Transverse colon (tissue), 4 donors: ENCODE results near the gene RGSL1. TPM values are rescaled to one million over a fixed set of nuclear protein-coding genes. Genes with fewer than 3 reads are reported as not detected.

Experiments used
- DNase-seq: peaks from one replicate; pipeline ENCODE4 v3.0.0-alpha.2; 2019
- H3K27ac ChIP-seq, 4 donors: fragments of 200-600 bp; sonication (generic); 2 replicates each; pipeline ENCODE4 v1.5.1; 2016 to 2018; ENCODE audit warnings: inconsistent platforms in 4 of 4
- H3K27me3 ChIP-seq: fragments of 200-600 bp; sonication (generic); 2 replicates; pipeline ENCODE4 v1.5.1; 2017; ENCODE audit warnings: inconsistent platforms
- H3K36me3 ChIP-seq, 4 donors: fragments of 200-600 bp; sonication (generic); 2 replicates each; pipeline ENCODE4 v1.5.1; 2017 to 2019; ENCODE audit warnings: inconsistent platforms in 4 of 4
- H3K4me1 ChIP-seq, 4 donors: fragments of 200-600 bp; sonication (generic); 2 replicates each; pipeline ENCODE4 v1.5.1; 2017 to 2020; ENCODE audit warnings: inconsistent platforms in 4 of 4
- H3K4me3 ChIP-seq, 4 donors: fragments of 200-600 bp; sonication (generic); 1 replicate in 1 of 4; 2 replicates in 3 of 4; pipeline versions ENCODE4 v1.5.1 to v1.6.1; 2017 to 2019; ENCODE audit warnings: inconsistent platforms in 4 of 4
- H3K9me3 ChIP-seq, 2 donors: fragments of 200-600 bp; sonication (generic); 2 replicates each; pipeline ENCODE4 v1.5.1; 2017 to 2019; ENCODE audit warnings: inconsistent platforms in 2 of 2
- CTCF ChIP-seq, 5 experiments: fragments of 200-600 bp in 3 of 5; fragments of 450-650 bp in 2 of 5; sonication (generic) in 3 of 5; IDR thresholded peaks; 1 replicate in 2 of 5; 2 replicates in 3 of 5; pipeline ENCODE4 v1.5.1; 2016 to 2017; ENCODE audit warnings: antibody characterized with exemption in 5 of 5, inconsistent platforms in 3 of 5, mild to moderate bottlenecking in 2 of 5, moderate library complexity in 1 of 5
- EP300 ChIP-seq: sonication (generic); formaldehyde crosslinking; IDR thresholded peaks from one replicate; pipeline ENCODE4 v1.6.1; 2017; ENCODE audit warnings: antibody characterized with exemption, low read depth
- POLR2A ChIP-seq: fragments of 450-650 bp; IDR thresholded peaks from one replicate; pipeline ENCODE4 v1.6.1; 2016; ENCODE audit warnings: antibody characterized with exemption, mild to moderate bottlenecking, moderate library complexity
- POLR2AphosphoS5 ChIP-seq, 3 donors: sonication (generic); formaldehyde crosslinking; IDR thresholded peaks; one replicate each; pipeline ENCODE4 v1.6.1; 2016; ENCODE audit warnings: antibody characterized with exemption in 3 of 3
- WGBS, 2 donors: methylation state at CpG; one replicate each; pipeline ENCODE4 v1.1.5; 2018; ENCODE audit warnings: low coverage in 1 of 2; 5-methylcytosine and 5-hydroxymethylcytosine counted together
- in situ Hi-C, 4 donors: fragments of 200-750 bp; cut with MboI; loops; one replicate each; pipeline versions ENCODE4 v1.15.0 to v1.15.1; 2017; ENCODE audit warnings: low sequenced_read_pairs in 3 of 4, low pct_ligation_motif_present in 1 of 4, low pct_unique_long_range_greater_than_20kb in 1 of 4
- intact Hi-C: fragments of 100-400 bp; cut with DNase I; formaldehyde crosslinking; loops from one replicate; pipeline ENCODE4 v1.15.1; 2023; ENCODE audit warnings: low total_unique reads
- total RNA-seq, 4 donors: library from RNA; depleted of rRNA; stranded (reverse); fragments of >200 nt; gene quantifications; one replicate each; pipeline ENCODE4 v1.1.0, GENCODE V29; 2016

Gene RGSL1
- total RNA-seq, 4 donors from 2014 or later = not detected

- intact Hi-C loops = no loop called here
- DNase-seq = no peak
- Histone ChIP-seq H3K4me1 (peaks cover 9 to 36% (median 19%) of the 10 kb centered on the region in 4 donors), H3K27ac (peak overlapping the region; percentile 97 to 99 (median 98)), H3K36me3 (peaks cover 0 to under 1% (median 0%) of the 10 kb centered on the region in 4 donors), H3K9me3 (no peaks in the 10 kb centered on the region), H3K4me3 (peak overlapping the region; percentile 71 to 87 (median 81)), H3K27me3 (no peaks in the 10 kb centered on the region)
- WGBS, 2 donors = 33 to 48% methylated on average over 4 of the region's 4 CpGs
- in situ Hi-C loops = loop anchor here (10.0 to 25.0 kb wide), 2 partner anchors 493 to 501 kb away; no protein-coding TSS in a partner anchor
- TF ChIP-seq POLR2AphosphoS5 (IDR thresholded peaks at IDR 0.05) = no peak
- TF ChIP-seq POLR2A = no peak
- no peak for TF ChIP-seq EP300
- no peak for TF ChIP-seq CTCF (IDR thresholded peaks at IDR 0.05)
These were observed 137.9 kb downstream of the RGSL1 start for GRCh38 chr1:182587666-182588499.

- Histone ChIP-seq H3K27ac (peak within 1 kb of the TSS; percentile 97 to 99 (median 98)), H3K36me3 (no peaks in the 10 kb centered on the region), H3K9me3 (no peaks in the 10 kb centered on the region), H3K4me3 (peak within 1 kb of the TSS; percentile 71 to 87 (median 81)), H3K4me1 (peaks cover 8 to 34% (median 19%) of the 10 kb centered on the region in 4 donors), H3K27me3 (no peaks in the 10 kb centered on the region)
- TF ChIP-seq CTCF (IDR thresholded peaks at IDR 0.05) = no peak
- TF ChIP-seq POLR2AphosphoS5 (IDR thresholded peaks at IDR 0.05) = peak in 2 of 3 donors; percentile 76 to 81
- peak; percentile 78 for TF ChIP-seq POLR2A
- intact Hi-C loops (no loop called here), in situ Hi-C loops (loop anchor here (10.0 to 25.0 kb wide), 2 partner anchors 494 to 501 kb away; no protein-coding TSS in a partner anchor)
- 3 to 8% methylated on average over 4 to 20 of the region's 20 CpGs for WGBS, 2 donors
- peak; percentile 86 for DNase-seq
These were observed 138.8 kb downstream of the RGSL1 start, which contains the start of gene RNASEL for GRCh38 chr1:182588500-182589396. Gene RNASEL, minus strand, starts transcription at chr1:182589256. Its CDS starts 2,450 bp downstream, at chr1:182586806.

GRCh38 chr1:182589520-182589919, 139.6 kb downstream of the RGSL1 start:
- H3K36me3 ChIP-seq = no peaks in the 10 kb centered on the region
- no peaks in the 10 kb centered on the region for H3K27me3 ChIP-seq
- 95 to 100% methylated on average over 2 to 3 of the region's 3 CpGs for WGBS, 2 donors
- peak overlapping the region in 2 of 4 donors; percentile 71 to 87 for H3K4me3 ChIP-seq
- DNase-seq = no peak
- in situ Hi-C loops (loop anchor here (10.0 to 25.0 kb wide), 2 partner anchors 495 to 502 kb away; no protein-coding TSS in a partner anchor), intact Hi-C loops (no loop called here)
- peaks cover 5 to 28% (median 15%) of the 10 kb centered on the region in 4 donors for H3K4me1 ChIP-seq
- H3K27ac ChIP-seq = peak overlapping the region; percentile 97 to 99 (median 98)
- no peaks in the 10 kb centered on the region for H3K9me3 ChIP-seq
- TF ChIP-seq CTCF (IDR thresholded peaks at IDR 0.05) (no peak), EP300 (no peak), POLR2AphosphoS5 (IDR thresholded peaks at IDR 0.05) (no peak), POLR2A (no peak)
